HL-60 (cell line): Measurements from ENCODE around the gene ALDH5A1.

Experiments
- POLR2AphosphoS5 ChIP-seq: IDR thresholded peaks from 2 replicates; pipeline ENCODE4 v1.6.1; 2012; ENCODE audit warnings: low read depth
- REST ChIP-seq: IDR thresholded peaks from 2 replicates; pipeline ENCODE4 v1.6.1; 2012; ENCODE audit warnings: low read depth; ENCODE audit not compliant: insufficient replicate concordance
- SPI1 ChIP-seq: IDR thresholded peaks from 2 replicates; pipeline ENCODE4 v1.6.1; 2012; ENCODE audit warnings: low read depth, mild to moderate bottlenecking, borderline replicate concordance
- TF ChIP-seq, protein P1 (sequence below): IDR thresholded peaks from one replicate; pipeline ENCODE4 v1.5.1; 2011; ENCODE audit warnings: low read length, control low read depth, inconsistent platforms; ENCODE audit not compliant: insufficient read depth

DNA sequence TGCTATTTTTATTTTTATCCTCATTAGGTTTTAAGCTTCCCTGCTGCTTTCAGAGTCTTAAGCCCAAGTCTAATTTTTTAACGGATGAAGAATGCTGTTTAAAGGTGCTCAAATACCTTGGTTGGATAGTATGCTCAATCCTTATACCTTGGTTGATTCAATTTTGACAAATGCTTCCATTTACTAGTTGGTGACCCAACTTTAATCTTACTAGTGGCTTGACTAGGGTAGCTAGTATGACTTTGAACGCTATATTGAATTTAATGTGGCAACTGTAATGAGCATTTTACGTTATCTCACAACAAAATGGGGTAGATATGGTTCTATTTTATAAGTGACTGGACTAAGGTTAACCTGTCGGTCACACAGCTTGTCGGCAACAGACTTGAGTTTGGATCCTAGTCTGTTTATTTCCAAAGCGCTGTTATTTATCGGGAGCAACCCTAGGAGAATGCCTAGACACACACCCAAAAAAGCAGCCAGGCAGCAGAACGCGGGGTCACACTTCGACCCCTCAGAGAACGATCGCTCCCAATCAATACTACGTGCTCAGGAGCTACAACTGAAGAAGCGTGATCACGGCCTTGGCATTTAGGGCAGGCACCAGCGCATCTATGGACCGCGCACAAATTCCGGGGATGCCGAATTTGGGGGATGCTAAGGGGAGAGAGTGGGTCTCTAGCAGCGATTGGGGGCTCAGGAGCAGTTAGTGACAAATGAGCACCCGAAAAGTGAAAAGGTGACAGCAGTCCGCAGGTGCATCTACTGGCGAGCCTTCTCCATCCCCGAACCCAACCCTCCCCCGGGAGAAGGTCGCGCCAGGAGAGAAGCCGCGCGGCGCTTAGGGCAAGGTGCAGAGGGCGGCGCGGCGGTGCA, 586 bp upstream of the ALDH5A1 start:
- TF ChIP-seq POLR2AphosphoS5 = no peak
- TF ChIP-seq, protein P1, sequence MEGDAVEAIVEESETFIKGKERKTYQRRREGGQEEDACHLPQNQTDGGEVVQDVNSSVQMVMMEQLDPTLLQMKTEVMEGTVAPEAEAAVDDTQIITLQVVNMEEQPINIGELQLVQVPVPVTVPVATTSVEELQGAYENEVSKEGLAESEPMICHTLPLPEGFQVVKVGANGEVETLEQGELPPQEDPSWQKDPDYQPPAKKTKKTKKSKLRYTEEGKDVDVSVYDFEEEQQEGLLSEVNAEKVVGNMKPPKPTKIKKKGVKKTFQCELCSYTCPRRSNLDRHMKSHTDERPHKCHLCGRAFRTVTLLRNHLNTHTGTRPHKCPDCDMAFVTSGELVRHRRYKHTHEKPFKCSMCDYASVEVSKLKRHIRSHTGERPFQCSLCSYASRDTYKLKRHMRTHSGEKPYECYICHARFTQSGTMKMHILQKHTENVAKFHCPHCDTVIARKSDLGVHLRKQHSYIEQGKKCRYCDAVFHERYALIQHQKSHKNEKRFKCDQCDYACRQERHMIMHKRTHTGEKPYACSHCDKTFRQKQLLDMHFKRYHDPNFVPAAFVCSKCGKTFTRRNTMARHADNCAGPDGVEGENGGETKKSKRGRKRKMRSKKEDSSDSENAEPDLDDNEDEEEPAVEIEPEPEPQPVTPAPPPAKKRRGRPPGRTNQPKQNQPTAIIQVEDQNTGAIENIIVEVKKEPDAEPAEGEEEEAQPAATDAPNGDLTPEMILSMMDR = no peak
- TF ChIP-seq REST = no peak
- no peak for TF ChIP-seq SPI1
